GM23248 (cell line): ENCODE data around the gene EN1.

Experiments used
- EZH2 ChIP-seq: fragments of 200-600 bp; sonication (generic); IDR thresholded peaks from 2 replicates; pipeline ENCODE4 v1.6.1; 2018; ENCODE audit warnings: antibody characterized with exemption, mild to moderate bottlenecking; ENCODE audit not compliant: insufficient read depth, poor library complexity, severe bottlenecking
- EZH2phosphoT487 ChIP-seq: fragments of 200-600 bp; sonication (generic); IDR thresholded peaks from 2 replicates; pipeline ENCODE4 v1.6.1; 2018; ENCODE audit warnings: antibody characterized with exemption, moderate library complexity, mild to moderate bottlenecking, low read depth; ENCODE audit not compliant: insufficient read depth

GRCh38 chr2:118810766-118811165 is 36.7 kb downstream of the EN1 start:
- TF ChIP-seq EZH2 (no peak), EZH2phosphoT487 (no peak)
